Anterior cingulate cortex (tissue), 58 donors: ENCODE results near the gene TRIP10.
A peak's percentile ranks its signal among the peaks of the same experiment; 100 is the strongest.

Experiments
- DNase-seq, 58 donors: peaks; one replicate each; lab custom pipeline; 2025; lab: John Stamatoyannopoulos, UW

Gene TRIP10

GRCh38 chr19:6724631-6725492 is 14.6 kb upstream of the TRIP10 start:
- DNase-seq = no peak

DNA sequence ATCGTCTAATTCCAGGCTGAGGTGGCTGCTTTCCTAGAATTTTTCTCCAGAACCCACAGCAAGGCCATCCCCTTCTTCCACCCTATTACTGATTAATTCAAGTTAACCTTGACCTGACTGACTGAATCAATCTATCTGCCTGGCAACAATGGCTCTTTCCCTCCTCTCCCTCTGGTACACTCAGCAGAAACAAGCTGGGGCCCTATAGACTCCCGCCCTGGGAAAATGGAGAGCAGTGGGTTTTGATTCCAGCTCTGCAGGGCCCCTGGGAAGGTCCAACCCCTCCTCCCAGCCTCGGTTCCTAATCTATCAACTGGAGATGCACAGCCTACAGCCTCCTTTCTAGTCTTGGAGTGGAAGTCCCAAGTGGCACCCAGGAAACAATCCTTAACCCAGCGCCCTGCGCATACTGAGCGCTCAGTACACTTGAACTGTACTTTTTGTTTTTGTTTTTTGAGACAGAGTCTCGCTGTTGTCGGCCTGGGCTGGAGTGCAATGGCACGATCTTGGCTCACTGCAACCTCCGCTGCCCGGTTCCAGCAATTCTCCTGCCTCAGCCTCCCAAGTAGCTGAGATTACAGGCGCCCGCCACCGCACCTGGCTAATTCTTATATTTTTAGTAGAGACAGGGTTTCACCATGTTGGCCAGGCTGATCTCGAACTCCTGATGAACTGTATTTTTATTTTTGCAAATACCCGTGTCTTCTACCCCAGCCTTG is 13.8 kb upstream of the TRIP10 start:
- DNase-seq = no peak

GRCh38 chr19:6728346-6728745 is 11.1 kb upstream of the TRIP10 start:
- DNase-seq = peak in 19 of 58 donors; percentile 1 to 44 (median 20)

DNA sequence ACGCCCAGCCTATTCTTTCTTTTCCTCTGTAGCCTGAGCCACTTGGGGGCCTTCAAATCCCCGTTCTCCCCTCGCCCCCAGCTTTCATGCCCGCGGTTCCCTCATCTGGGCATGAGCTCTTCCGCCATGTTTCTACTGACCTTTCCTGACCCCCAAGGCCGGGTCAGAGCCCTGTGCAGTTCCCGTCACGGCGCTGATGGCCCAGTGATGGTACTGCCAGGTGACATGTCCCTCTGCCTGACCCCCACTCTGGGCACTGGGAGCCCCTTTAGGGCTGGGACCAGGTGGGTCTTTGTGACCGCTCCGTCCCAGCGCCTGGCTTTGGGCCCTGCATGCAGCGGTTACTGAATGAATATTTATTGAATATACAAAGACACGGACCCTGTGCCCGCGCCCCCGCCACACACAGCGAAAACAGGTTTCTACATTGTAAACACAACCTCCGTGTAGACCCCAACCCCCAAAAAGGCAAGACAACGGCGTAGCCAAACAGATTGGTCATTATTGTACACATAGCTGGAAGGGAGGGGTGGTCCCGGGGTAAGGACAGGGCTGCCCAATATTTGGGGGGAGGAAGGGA is 9.8 kb upstream of the TRIP10 start:
- no peak for DNase-seq

- peak in 45 of 58 donors; percentile 7 to 72 (median 46) for DNase-seq
Observed at GRCh38 chr19:6730153-6730804, 9.2 kb upstream of the TRIP10 start.

- no peak for DNase-seq
Observed at GRCh38 chr19:6730941-6731670, 8.4 kb upstream of the TRIP10 start.

DNA sequence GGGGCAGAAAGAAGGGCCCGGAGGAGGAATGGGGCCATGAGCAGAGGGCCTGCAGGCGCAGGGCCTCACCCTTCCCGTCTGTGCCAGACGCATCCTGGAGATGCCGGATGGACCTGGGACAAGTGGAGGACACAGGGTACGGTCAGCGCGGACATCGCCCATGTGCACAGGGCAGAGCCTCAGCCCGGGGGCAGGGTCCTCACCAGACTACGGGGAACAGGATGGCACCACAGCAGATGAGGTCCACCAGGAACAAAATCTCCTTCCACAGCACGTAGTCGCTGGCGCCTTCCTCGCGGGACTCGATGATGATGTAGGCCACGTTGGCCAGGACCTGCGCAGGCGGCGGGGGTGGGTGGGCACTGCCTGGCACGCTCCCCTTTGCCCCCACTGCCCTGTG is 7.7 kb upstream of the TRIP10 start:
- DNase-seq = no peak

DNA sequence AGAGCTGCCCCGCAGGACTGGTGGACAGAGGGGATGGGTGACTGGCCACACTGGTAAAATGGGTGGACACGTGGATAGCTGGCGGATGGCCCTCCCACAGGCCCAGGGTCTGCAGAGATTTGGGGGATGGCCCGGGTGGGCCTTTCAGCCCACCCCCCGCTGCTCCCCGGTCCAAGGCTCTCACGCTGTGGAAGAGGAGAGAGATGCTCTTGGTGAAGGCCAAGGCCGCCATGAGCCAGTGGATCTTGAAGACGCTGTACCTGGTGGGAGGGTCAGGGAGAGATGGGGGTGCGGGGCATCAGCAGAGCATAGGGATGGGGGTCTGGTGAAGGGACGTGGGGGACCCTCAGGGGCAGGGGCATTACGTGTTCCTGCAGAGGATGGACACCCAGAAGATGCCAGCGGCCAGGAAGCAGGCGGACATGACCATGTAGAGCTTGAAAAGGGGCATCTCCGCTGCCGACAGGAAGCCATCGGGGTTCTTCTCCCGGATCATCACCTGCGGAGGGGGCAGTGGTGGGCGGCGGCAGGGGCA is 6.6 kb upstream of the TRIP10 start:
- no peak for DNase-seq

DNA sequence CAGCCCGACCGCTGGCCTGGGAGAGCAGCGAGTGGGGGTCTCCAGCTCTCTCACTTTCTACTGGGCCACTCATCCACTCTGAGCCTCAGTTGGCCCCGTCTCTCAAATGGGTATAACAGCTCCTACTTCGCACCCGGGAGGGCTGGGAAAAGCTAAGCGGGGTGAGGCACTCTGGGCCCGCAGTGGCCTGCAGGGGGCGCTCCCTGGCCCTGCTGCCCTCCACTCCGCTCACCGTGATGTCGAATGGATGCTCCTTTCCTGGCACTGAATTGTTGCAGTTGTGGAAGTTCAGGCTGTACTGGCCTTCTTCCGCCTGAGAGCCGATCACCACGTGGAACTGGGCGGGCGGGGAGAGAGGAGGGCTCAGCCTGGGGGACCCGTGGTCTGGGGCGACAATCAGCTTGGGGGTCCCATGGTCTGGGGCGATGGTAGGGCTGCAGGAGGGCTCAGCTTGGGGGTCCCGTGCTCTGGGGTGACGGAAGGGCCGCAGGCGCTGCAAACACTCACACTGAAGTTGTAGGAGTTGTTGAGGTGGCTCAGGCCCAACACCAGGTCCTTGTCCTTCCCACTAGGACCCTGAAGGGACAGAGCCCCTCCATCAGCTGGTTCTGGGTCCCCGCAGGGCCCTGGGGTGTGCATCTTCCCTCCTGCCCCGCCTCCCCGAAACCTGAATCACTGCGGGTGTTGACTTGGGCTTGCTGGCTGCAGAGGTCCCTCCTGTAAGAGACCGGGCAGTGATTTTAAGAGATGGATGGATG is 6.0 kb upstream of the TRIP10 start:
- DNase-seq = no peak

DNA sequence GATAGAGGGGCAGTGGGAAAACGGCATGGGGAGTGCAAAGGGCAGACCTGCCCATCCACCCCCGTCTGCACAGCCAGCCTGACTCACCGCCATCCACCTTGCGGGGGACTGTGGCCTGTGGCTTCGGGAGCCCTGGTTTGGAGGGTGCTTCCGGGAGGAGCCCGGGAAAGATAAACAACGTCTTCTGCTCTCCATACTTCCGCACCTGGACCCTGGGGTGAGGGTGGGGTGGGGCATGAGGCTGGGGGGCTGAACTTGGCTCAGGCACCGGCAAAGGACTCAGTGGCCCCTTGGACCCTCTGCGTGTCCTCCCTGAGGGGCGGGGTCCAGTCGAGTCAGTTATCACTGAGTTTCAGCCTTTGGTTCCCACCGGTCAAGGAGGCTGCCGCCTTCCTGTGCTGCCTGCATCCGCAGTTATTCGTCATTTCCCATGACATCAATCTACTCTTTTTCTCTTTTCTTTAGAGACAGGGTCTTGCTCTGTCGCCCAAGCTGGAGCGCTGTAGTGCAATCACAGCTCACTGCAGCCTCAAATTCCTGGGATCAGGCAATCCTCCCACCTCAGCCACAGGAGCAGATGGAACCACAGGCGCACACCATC is 5.3 kb upstream of the TRIP10 start:
- DNase-seq = no peak

GRCh38 chr19:6735181-6735911 is 4.1 kb upstream of the TRIP10 start:
- no peak for DNase-seq

DNA sequence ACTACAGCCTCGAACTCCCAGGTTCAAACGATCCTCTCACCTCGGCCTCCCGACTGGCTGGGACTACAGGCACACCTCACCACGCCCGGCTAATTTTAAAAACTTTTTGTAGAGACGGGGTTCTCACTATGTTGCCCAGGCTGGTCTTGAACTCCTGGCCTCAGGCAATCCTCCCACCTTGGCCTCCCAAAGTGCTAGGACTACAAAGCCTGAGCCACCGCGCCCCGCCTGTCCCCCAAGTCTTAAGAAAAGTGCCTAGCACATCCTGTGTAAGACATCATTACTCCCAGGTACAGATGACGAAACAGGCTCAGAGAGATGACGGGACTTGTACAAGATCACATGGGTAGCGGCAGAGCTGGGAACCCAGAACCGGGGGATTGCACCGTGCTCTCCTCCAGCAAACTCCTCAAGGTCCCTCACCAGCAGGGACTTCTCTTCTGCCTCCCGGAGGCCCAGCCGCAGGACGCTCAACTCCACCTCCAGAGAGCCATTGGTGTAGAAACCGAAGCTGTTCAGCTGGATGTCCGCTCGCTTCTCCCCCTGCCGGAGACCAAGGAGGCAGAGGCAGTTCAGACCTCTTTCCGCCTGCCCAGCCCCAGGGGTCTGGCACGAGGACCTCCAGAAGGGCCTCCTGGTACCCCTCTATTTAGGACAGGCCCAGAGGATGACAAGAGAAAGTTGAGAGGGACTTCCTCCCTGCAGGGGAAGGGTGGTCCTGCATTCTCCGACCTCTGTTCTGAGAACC is 3.1 kb upstream of the TRIP10 start:
- DNase-seq = peak in 51 of 58 donors; percentile 9 to 72 (median 47)

GRCh38 chr19:6736917-6737283 is 2.6 kb upstream of the TRIP10 start:
- peak in 5 of 58 donors; percentile 42 to 65 (median 56) for DNase-seq

GRCh38 chr19:6737284-6737872 is 2.1 kb upstream of the TRIP10 start, which contains the start of gene GPR108:
Gene GPR108, minus strand, starts transcription at chr19:6737580. Its CDS starts 4 bp downstream, at chr19:6737576.
- DNase-seq = peak; percentile 96 to 100 (median 100)

GRCh38 chr19:6737873-6738786 is 1.4 kb upstream of the TRIP10 start:
- peak in 54 of 58 donors; percentile 22 to 100 (median 63) for DNase-seq
